ENCODE data around the gene SERPINB5.

GRCh38 chr18:63523660-63524059 lies 46.9 kb downstream of the SERPINB5 start:
- TF ChIP-seq NPAS2 (CRISPR knock-in tag; IDR thresholded peaks at IDR 0.05; ENCODE audit: borderline replicate concordance) (no peak), FOXS1 (CRISPR knock-in tag; IDR thresholded peaks at IDR 0.05) (no peak)

Data from A549 (cell line).